ENCODE data around the gene B3GNT3. TPM values are rescaled to one million over a fixed set of nuclear protein-coding genes. Genes with fewer than 3 reads are reported as not detected.

B3GNT3 gene
- total and polyA plus RNA-seq, 2 of the 13 experiments (the other 11 are each of a cell fraction or from before 2014, with no cell fraction given): 0.86 to 4.0 TPM

- no peak for TF ChIP-seq NFATC3 (CRISPR knock-in tag; IDR thresholded peaks at IDR 0.05)
- no peak for TF ChIP-seq POLR2AphosphoS5 (IDR thresholded peaks at IDR 0.05; ENCODE audit: low read depth, low read length)
- TF ChIP-seq ZNF768 (CRISPR knock-in tag; IDR thresholded peaks at IDR 0.05): no peak
- TF ChIP-seq RBM22 (optimal IDR thresholded peaks at IDR 0.05; ENCODE audit: low read length): no peak
Observed at GRCh38 chr19:17748884-17749638, 45.9 kb upstream of the B3GNT3 start (continued).

- intact Hi-C loops (cut with micrococcal nuclease; ENCODE audit: unreplicated experiment) (no loop called here), in situ Hi-C loops (cut with HindIII; ENCODE audit: extremely low pct_ligation_motif_present, low pct_unique_long_range_greater_than_20kb) (no loop called here)
- POLR2A ChIA-PET: no interaction called here
- no peaks in the 10 kb centered on the region for H4K20me1 ChIP-seq (ENCODE audit: insufficient read depth, low read length)
- H3K79me2 ChIP-seq (ENCODE audit: insufficient read depth, low read length): no peaks in the 10 kb centered on the region
- peak overlapping the region; percentile 75 for H3K4me2 ChIP-seq (ENCODE audit: low read depth, low read length)
- no TSS peak for BruUV-seq (replicated peaks)
- 0% methylated on average over 8 of the region's 8 CpGs for WGBS (ENCODE audit: low lambda C conversion rate)
- peak overlapping the region in 2 of 3 experiments; percentile 18 to 42; a peak in 3 of 6 replicates for H3K4me3 ChIP-seq (replicated peaks in 1 of 3; ENCODE audit: insufficient read depth in 1 of 3, low read depth in 2 of 3, low read length in 3 of 3)
- H3K9ac ChIP-seq (ENCODE audit: insufficient read depth, low read depth, low read length): no peak overlapping the region
- no peaks in the 10 kb centered on the region for H3K36me3 ChIP-seq (replicated peaks in 1 of 2; ENCODE audit: control insufficient read depth in 1 of 2, insufficient read depth in 2 of 2, low read length in 2 of 2)
- CTCF ChIA-PET (ENCODE audit: low intra/inter-chr PET ratio, low total read pairs): no interaction called here
- H3K27ac ChIP-seq (ENCODE audit: extremely low read length, insufficient read depth, low read length): no peak overlapping the region
- H3K4me1 ChIP-seq (ENCODE audit: insufficient read depth, low read length): peaks cover 69% of the 10 kb centered on the region
- no peak for ATAC-seq
- FAIRE-seq: no peak
- no peak for DNase-seq (ENCODE audit: low spot score)
- no peak overlapping the region for H2AFZ ChIP-seq (ENCODE audit: low read length)
- no peaks in the 10 kb centered on the region for H3K27me3 ChIP-seq (ENCODE audit: control insufficient read depth in 1 of 2, insufficient read depth in 2 of 2, low read length in 2 of 2)
- H3K9me3 ChIP-seq (ENCODE audit: low read length): no peaks in the 10 kb centered on the region
- no peak for TF ChIP-seq ZNF260 (CRISPR knock-in tag; IDR thresholded peaks at IDR 0.05; ENCODE audit: borderline replicate concordance, low read depth)
- peak; percentile 17; the same call in 1 of the 2 replicates for TF ChIP-seq ESRRA (CRISPR knock-in tag; IDR thresholded peaks at IDR 0.05; ENCODE audit: low read depth)
- no peak for TF ChIP-seq SOX5 (CRISPR knock-in tag; IDR thresholded peaks at IDR 0.05; ENCODE audit: borderline replicate concordance)
- no peak for TF ChIP-seq ZXDC (CRISPR knock-in tag; IDR thresholded peaks at IDR 0.05)
- TF ChIP-seq ZNF646 (CRISPR knock-in tag; IDR thresholded peaks at IDR 0.05): no peak
- no peak for TF ChIP-seq FOXP1 (IDR thresholded peaks at IDR 0.05)
- no peak for TF ChIP-seq FOXP1 (CRISPR knock-in tag; IDR thresholded peaks at IDR 0.05)
- no peak for TF ChIP-seq ZNF329 (CRISPR knock-in tag; IDR thresholded peaks at IDR 0.05; ENCODE audit: low read depth)
Observed at GRCh38 chr19:17749912-17750317, 45.0 kb upstream of the B3GNT3 start.

Measured in HepG2 (cell line).